HG02885 (cell line): ENCODE data around the gene DSTYK.
"Not testable (repeated sequence)": the region's sequence is repeated elsewhere in the genome, so short reads cannot be mapped to it uniquely, and the experiment has no call there.

Experiments used
- ATAC-seq: cut with Tn5 transposase; IDR thresholded peaks from one replicate; pipeline ENCODE4 v1.9.1; 2021; ENCODE audit warnings: mild to moderate bottlenecking; ENCODE audit not compliant: unreplicated experiment, poor library complexity

The DSTYK gene

DNA sequence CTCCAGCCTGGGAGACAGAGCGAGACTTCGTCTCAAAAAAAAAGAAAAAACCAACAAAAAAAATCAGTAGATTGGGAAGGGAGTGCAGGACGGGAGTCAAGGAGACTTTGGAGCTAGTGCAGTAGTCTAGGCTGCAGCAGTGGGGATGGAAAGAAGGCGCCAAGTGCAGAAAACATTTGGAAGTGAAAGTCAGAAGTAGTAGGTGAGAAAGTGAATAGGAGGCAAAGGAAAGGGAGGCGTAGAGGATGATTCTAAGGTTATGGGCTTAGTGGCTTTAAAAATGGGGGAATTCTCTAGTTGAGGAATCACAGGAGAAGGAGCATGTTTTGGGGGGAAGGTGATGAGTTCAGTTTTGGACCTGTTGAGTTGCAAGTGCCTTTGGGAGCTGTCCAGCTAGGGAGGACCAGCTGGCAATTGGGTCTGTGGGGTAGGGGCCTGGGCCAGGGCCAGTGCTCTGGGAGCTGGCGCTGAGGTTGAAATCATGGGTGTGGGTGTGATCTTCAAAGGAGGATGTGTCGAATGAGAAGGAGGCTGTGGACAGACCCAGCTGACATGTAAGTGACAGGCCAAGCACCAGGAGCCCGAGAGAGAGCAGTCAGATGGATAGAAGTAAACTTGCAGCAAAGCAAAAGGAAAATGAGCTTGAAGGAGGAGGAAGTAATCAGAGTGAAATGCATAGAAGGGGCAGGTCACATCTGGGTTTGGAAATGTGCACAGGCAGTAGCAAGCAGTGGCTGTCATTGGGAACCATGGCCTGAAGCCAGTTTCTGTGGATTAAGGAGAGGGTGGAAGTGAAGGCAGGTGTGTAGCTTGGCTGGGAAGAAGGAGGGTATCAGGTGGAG lies 32.1 kb upstream of the DSTYK start:
- no peak for ATAC-seq

DNA sequence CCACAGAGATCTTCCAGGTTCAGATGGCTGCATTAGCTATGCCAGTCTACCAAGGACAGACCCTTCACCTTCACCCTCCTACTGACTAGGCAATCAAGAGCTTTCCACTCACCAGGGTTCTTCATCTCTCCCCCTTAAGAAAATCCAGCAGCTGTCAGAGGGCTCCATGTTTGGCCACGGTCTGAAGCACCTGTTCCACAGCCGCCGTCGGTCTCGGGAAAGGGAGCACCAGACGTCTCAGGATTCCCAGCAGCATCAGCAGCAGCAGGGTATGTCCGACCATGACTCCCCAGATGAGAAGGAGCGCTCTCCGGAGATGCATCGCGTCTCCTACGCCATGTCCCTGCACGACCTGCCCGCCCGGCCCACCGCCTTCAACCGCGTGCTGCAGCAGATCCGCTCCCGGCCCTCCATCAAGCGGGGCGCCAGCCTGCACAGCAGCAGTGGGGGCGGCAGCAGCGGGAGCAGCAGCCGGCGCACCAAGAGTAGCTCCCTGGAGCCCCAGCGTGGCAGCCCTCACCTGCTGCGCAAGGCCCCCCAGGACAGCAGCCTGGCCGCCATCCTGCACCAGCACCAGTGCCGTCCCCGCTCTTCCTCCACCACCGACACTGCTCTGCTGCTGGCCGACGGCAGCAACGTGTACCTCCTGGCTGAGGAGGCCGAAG lies 30.0 kb upstream of the DSTYK start:
- no peak for ATAC-seq

DNA sequence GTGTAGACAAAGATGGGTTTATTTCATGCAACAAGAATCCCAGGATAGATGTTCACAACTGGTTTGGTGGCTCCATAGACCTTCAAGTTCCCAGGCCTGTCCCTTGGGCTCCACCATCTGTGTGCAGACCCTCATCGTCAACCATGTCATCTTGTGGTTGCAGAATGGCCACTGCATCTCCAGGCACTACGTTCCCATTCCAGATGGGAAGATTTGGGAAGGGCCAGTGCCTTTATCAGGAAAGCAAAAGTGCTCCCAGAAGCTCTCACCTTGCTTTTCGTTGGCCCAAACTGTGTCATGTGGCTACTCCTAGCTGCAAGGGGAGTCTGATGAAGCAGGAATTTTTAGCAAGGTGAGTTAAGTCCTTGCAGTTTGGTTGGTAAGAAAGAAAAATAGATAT lies 29.1 kb upstream of the DSTYK start:
- no peak for ATAC-seq

DNA sequence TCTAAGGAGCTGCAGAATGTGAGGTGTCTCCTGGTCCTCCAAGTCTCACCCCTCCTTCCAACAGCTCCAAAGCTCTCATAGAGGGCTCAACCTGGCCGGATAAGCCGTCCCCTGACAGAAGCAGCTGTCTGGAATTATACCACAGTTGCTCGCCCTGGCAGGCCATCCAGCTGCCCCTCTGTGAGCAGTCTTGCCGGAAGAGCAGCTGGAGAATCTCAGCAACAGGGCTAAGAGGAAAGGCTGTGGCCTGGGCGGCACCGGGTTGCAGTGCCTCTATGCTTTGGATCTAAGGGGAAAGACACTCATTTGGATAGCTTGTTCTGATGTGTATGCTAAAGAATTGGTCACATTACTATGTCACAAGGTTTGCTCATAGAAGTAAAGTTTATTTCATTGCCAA lies 28.6 kb upstream of the DSTYK start:
- ATAC-seq: no peak

DNA sequence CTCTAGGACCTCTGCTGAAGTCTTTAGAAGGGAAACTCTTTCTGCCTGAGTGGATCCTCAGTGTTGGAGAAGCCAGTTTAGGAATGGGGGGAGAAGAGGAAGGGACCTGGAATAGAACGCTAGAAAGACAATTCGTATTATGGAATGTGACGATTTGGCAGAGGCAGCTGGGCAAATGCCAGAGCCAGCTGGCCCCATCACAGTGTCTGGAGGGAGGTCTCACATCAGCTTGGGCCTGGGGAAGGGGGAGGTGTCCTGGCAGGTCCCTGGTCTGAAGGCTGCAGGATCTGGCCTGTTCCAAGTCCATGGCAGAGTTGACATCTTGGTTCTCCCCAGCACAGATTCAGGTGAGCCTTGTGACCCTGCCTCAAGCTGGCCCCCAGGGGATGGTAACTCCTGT lies 27.6 kb upstream of the DSTYK start:
- ATAC-seq: no peak

DNA sequence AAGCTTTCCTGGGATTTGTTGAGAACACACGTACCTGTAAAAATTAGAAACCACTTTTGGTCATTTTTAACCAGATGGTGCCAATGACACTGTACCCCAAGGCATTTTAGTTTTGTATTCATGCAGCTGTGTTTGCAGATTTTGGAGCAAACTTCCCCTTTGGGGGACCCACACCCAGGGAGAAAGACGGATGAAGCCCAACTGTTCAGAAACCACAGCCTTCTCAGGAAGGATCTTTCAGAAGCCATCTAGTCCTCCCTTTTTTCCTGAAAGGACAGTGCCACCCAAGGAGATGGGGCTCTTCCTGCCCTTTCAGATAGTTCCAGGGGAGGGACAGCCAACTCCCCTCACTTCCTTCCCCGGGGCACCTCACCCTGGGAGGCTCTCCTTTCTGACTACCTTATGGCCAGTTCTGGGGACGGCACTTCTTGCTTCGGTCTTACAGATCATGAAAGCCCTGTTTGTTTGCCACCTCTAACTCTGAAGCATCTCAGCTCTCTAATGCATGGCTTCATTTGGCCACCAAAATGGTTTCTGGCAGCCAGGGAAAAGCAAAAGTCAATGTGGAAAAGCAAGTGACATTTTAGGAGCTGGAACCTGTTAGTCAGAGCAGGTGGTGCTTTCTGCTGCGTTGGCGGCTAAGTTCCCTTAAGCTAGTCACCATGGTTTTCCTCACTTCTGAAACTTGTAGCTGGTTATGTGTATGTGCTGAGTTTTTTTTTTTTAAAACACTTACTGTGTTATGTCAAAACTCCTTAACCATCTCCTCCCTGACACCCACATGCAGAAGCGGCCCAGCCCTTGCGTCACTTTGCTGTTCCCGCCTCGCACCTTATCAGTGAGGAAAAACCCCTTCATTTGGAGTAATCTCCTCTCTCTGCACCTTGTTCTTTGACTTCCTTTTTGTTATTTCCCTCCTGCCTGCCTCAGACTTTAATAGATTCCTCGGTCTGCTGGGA lies 26.3 kb upstream of the DSTYK start:
- peak; percentile 41 for ATAC-seq

DNA sequence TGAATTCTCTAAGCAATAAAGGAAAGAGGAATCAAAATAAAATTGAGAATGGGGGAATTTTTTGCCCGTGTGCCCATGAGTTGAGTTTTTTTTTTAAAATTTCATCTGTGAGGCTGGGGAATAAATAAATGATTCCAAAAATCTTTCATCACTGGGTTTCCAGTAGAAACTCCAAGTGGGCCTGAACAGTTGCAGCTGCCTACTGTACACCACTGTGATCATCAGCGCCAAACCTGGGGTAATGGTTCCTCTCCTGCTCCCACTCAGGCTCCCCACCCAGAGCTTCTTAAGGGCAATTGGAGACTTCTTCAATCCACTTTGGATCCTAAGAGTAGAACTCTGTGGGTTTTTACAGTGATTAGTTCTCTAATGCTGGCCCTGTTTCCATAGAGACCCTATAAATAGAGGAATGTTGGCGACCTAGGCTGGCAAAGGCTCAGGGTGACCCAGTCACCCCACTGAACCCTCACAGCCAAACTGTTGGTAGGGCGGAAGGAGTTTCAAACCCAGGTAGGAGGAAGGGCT lies 25.5 kb upstream of the DSTYK start:
- no peak for ATAC-seq

DNA sequence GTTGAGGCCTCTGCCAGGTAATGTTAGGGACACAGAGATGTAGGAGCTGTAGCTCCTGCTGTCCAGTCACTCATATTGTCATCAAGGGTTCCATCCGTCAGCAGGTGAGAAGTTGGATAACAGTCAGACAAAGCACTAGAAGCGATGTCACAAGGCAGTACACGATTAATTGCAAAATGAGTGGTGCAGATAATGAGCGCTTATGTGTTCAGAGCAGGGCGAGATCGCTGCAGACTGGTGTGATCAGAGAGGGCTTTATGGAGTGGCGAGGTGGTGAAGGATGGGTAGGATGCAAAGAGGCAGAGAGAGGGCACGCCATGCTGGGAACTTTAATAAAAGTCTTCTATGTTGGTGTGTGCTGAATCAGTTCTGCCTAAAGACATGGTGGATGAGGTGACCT lies 25.0 kb upstream of the DSTYK start:
- no peak for ATAC-seq

DNA sequence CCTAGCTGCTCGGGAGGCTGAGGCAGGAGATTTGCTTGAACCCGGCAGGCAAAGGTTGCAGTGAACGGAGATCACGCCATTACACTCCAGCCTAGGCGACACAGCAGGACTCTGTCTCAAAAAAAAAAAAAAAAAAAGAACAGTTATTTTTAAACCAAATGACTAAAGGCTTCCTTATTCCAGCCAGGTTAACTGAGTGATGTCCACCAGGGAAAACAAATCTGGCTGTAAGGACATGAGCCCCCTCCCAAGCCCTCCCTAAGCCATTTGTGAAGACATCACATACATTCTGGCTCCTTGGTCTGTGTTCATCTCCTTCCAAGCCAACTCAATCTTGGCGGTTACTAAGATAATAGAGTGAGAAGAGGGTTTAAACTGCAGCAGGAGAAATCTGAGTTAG lies 24.4 kb upstream of the DSTYK start:
- no peak for ATAC-seq

DNA sequence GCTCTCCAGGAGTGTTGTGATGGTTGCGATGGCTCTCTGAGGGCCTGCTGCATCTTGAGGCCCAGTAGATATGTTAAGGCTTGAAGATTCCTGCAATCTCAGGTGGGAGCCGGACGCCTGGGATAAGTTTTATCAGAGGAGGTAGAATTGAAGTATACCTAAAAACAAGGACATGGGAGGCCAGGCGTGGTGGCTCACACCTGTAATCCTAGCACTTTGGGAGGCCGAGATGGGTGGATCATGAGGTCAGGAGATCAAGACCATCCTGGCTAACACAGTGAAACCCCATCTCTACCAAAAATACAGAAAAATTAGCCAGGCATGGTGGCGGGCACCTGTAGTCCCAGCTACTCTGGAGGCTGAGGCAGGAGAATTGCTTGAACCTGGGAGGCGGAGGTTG lies 22.5 kb upstream of the DSTYK start:
- not testable (repeated sequence) for ATAC-seq

DNA sequence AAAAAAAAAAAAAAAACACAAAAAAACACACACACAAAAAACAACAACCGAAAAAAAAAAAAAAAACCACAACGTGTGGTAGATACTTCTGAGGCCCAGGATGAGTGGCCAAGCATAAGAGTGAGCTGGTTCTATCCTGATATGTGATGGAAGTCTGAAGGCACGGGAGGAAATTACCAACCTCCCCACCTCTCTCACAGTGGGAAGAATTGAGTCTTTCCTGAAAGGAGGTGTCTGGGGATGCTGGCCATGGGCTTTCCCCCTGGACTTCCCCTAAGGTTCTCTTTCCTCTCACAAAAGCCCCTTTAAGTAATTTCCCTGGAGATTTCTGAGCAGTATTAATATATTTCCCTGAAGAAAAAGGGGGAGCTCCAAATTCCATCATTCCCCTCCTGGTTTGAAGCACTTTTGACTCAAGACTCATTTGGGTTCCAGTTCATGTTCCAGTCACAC lies 21.5 kb upstream of the DSTYK start:
- ATAC-seq: no peak

DNA sequence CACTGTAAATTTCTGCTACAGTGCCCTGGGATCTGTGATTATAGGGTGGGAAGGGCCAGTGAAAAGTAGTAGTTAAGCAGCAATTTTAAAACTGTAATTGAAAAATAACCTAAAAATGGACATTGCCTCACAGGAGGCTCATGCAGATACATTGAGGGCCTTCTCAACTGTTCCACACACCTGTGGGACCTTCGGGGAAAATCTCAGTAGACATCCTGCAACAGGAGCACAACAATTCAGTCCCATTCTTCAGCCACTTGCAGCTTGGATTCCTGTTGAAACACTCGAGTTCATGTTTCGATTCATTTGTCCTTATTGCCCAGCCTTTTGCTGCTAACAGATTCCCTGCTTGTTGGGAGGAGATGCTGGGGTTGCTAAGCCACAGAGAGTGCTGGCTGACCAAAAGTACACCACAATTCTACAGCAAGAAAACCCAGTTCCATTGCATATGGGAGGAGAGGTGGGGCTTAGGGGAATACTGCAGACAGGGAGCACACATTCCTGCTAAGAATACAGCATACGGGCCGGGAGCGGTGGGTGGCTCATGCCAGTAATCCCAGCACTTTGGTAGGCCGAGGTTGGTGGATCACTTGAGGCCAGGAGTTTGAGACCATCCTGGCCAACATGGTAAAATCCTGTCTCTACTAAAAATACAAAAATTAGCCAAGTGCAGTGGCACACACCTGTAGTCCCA lies 20.8 kb upstream of the DSTYK start:
- no peak for ATAC-seq

DNA sequence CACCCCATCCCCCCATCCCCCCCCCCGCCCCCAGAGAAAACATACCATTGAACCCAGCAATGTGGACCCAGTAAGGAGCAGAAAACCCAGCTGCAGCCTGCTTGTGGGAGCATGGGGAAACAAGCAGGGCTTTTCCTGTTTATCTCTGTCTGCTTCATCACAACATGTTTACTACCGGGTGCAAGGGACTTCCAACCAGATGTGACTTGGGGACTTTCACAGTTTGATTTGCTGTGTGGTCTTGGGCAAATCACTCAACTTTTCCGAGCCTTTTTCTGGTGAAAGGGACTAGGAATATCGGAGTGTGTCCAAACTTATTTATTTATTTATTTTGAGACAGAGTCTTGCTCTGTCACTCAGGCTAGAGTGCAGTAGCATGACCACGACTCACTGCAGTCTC lies 19.5 kb upstream of the DSTYK start:
- ATAC-seq: no peak

DNA sequence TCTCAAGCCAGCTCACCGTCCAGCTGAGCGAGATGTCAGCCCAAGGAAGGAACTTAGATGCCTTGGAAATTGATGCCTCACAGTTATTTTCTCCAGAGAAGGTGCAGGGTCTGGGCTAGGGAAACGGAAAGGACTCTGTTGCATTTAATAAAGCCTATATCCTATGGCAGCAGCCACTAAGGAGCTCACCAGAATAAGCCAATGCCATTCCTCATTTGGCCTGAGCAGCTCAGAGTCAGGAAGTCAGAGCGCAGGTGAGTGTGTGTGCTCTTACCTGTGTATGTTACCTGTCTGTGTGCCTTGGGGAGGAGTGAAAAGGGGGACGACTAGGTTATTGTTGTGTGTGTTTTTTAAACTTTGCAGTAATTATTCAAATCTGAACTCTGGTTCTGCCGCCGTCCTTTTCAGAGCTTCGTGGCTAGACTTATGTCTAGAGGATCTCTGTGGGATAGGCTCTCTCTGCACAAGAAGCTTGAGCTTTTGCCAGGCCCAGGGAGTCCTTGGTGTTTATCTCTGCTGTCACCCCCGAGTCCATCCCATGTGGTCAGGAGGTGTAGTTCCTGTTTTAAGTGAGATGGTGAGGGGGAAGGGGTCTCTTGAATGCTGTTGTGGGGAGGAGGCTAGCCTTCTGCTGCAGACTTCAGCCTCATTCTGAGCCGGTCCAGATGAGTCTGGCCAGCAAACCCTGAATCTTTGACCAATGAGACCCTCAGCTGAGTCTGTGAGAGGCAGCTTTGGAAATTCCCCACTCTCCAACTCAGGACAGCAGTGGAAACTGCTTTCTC lies 18.6 kb upstream of the DSTYK start:
- no peak for ATAC-seq

DNA sequence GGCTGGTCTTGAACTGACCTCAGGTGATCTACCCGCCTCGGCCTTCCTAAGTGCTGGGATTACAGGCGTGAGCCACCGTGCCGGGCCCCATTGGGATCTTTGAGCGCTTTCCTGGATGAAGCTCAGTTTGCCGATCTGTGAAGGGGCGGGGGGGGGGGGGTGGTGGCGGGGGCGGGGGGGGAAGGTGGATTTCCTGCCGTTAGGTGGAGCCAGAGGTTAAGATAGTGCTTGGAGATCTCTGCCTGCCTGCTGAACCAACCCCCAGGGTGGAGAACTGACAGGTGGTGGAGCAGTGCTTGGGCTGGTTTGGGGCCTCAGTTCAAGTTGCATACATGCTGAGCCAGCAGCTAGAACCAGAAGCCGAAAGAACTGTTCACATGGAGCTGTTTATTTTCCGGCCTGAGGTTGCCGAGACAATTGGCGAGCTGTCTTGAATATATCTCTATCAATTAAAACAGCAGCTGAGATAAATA lies 17.9 kb upstream of the DSTYK start:
- no peak for ATAC-seq

DNA sequence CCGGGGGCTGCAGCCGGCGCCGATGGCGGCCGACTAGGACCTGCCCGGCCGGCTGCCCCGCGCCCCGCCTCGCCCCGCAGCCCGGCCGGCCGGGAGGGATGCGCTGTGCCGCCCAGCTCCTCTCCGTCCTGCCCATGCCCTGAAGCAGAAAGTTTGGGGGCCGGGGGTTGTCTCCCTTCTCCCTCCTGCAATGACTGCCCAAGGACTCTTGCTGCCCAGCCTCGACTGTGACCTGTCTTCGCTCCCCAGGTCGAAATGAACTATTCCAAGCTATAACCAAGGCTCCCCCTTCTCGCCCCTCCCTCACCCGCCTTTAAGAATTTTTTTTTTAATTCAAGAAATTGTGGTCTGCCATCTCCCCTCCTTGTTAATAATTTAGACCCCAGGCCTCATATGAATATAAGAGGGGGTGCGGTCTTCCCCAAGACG lies 16.6 kb upstream of the DSTYK start:
- no peak for ATAC-seq

DNA sequence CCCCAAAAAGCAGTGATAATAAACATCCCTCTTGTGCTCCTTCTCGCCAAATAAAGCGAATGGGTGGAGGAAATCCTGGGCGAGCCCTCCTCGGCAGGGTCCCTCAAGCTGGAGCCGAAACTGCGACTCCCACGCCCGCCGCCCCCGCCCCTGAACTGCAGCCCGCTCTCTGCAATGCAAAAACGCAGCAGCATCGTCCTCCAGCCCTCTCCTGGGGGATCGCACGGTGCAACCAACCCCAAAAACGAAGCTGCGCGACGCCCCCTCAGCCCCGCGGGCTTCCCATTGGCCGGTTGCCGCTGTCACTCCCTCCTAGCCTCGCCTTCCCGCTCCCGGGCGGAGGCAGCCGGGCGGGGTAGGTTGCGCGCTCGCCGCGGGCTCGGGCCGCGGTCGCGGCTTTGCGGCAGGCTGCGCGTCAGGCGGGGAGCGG lies 16.1 kb upstream of the DSTYK start, which contains the start of gene TMCC2:
Gene TMCC2, plus strand, starts transcription at position 363 of the 430 bp plus-strand sequence. CDS start 619 bp downstream, outside the sequence.
- peak; percentile 92 for ATAC-seq

DNA sequence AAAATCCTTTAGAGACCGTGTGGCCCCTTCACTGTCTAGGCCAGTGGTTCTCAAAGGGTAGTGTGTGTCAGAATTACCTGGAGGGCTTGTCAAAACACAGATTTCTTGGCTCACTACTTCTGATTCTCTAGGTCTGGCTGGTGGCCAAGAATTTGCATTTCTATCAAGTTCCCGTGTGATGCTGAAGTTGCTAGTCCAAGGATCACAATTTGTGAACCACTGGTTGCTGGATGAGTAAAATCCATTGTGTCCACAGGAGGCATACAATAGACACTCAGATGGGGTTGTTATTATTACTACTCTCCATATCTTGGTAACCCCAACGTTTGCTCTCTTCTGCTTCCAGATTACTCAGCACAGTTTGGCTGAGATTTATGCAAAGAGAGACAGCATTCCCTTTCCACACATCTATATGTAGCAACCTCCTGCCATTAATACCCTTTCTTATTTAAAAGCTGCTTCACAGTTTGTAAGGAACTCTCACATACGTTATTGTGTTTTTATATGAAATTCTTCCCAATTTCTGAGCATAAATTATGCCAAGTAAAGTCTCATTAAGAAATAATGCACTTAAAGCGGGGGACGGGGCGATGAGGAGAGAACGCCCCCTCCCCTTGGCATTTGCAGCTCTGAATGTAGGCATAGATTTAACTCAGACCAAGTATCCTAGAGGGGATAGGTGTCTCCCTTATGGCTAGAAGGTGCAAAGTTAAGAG lies 15.5 kb upstream of the DSTYK start:
- ATAC-seq: no peak
